HG02759 (cell line): ENCODE measurements around the gene ZFP36L1.

Experiments
- ATAC-seq: cut with Tn5 transposase; IDR thresholded peaks from one replicate; pipeline ENCODE4 v1.9.1; 2021; ENCODE audit warnings: mild to moderate bottlenecking, moderate library complexity; ENCODE audit not compliant: unreplicated experiment

ZFP36L1 gene

GRCh38 chr14:68816183-68816942 lies 23.5 kb upstream of the ZFP36L1 start:
- peak; percentile 47 for ATAC-seq

GRCh38 chr14:68815298-68816182 lies 22.7 kb upstream of the ZFP36L1 start:
- ATAC-seq = no peak

DNA sequence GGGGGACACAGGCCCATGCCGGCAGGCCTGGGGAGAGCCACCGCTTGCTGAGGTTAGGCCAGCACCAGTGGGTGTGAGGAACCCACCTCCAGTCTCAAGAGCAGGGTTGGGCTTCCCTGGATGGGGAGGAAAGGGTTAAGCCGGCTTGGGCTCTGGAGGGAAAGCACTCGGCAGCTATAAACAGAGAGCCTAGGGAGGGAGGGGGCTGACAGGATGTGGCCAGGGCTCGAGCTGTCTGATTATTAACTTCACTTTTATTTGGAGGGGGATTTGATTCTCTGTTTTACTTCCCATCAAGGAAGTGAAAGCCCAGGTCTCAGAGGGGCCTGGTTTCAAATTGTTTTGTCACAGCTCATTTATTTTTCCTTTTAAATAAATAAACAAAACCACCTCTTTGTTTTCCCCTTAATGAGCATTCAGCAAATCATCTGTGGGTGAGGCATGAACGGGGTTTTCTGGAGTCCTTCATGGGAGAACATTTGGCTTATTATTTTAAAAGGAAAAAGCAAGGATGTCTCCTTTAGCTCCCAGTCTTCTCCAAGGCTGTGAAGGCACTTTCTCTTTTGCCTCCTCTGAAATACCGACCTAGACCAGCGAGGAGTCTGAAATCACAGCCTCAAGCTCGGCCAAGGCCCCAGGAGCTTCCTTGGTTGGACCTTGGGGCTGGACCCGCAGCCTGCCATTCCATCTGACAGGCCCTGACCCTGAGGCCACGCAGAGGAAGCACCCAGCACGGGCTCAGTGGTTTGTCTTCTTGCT lies 21.9 kb upstream of the ZFP36L1 start:
- ATAC-seq = peak; percentile 49

DNA sequence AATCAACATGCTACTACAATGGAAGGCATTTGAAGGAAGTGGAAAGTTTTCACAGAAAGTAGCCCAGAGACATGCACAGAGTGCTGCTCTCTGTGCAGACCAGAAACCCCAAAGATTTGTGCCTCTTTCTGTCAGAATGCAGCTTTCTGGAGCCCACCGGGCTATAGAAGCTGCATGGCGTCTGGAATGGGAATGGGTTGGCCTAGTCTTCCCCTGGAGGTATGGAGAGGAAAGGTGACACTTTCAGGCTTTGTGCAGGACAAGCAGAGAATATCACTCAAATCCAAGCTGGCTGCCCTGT lies 21.3 kb upstream of the ZFP36L1 start:
- no peak for ATAC-seq

GRCh38 chr14:68813318-68813838 lies 20.5 kb upstream of the ZFP36L1 start:
- ATAC-seq = no peak

- no peak for ATAC-seq
Observed at GRCh38 chr14:68811171-68811570, 18.3 kb upstream of the ZFP36L1 start.

DNA sequence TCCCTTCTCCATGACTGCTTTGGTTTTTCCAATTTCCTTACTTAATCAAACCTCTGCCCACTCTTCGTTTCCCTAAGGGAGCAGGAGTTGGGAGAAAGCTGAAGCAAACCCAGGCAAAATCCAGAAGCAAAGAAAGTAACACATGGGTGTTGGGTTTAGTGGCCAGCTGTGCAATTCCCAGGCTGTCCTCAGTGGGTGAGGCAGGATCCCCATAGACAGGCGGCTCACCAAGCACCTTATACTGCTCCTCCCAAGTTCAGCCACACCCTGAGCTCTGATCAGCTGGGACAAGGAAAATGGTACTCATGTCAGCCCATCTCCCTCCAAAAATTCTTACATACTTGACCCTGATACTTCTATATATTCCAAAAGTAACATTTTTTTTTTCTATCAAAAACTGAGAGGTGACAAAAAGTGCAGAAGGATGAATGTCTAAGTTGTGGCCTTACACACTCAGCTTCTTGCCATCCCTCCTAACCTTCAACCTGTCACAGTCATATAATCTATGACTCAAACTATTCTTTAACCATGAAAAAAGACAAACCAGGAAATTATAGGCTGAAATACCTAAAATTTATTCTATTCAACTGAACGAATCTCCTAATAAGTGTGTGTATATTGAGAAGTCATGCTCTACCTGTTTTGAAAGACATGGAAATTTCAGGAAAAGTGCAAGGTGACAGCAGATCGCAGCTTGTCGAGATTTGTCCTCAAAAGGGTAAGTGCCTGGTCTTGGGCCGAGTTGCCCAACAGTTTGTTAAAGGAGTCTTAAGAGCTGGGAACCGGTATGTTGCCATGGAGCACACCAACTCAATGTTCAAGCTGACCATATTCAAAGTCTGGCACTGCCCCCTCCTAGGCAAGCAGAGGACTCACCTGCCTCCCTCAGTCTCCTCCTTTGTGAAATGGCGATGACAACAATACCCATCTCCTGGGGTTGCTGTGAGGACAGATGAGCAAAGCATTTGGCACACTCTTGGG lies 17.6 kb upstream of the ZFP36L1 start:
- ATAC-seq = no peak

DNA sequence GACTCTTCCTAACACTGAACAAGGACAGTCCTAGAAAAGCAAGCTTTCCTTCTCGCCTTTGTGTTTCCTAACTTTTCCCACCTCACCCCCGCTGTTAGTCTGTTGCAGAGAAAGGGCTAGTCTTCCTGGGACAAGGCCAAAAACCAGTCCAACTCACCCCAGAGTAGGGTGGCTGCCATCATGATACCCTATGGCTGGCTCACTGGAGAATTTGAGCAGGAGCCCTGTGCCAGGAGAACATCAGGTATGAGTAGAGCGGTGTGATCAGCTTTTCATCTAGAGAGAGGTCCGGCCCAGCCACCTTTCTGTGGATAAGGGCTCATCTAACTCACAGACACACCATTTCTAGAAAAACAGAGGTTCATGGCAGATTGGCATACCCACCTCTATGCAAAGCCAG lies 16.7 kb upstream of the ZFP36L1 start:
- ATAC-seq = no peak

- no peak for ATAC-seq
Observed at GRCh38 chr14:68808696-68809480, 16.0 kb upstream of the ZFP36L1 start.

- no peak for ATAC-seq
Observed at GRCh38 chr14:68807987-68808386, 15.1 kb upstream of the ZFP36L1 start.

- no peak for ATAC-seq
Observed at GRCh38 chr14:68807148-68807600, 14.3 kb upstream of the ZFP36L1 start.

- peak; percentile 47 for ATAC-seq
Observed at GRCh38 chr14:68806526-68807147, 13.8 kb upstream of the ZFP36L1 start.

DNA sequence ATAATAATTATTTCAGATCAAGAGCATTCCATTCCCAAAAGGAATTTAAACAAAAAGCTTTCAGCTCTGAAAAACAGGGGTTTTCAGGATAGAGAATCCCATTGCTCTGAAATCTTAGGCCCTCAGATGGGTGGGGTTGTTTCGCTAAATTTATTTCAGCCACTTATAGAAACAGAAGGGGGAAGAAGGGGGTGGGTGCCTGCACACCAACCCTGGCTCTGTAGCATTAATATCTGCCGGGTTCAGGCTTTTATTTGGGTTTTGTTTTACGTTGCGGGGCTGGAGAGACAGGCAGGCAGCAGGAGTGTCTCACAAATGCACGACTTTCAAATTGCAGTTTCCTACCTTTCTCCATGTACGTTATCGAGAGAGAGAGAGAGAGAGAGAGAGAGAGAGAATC lies 12.5 kb upstream of the ZFP36L1 start:
- no peak for ATAC-seq

DNA sequence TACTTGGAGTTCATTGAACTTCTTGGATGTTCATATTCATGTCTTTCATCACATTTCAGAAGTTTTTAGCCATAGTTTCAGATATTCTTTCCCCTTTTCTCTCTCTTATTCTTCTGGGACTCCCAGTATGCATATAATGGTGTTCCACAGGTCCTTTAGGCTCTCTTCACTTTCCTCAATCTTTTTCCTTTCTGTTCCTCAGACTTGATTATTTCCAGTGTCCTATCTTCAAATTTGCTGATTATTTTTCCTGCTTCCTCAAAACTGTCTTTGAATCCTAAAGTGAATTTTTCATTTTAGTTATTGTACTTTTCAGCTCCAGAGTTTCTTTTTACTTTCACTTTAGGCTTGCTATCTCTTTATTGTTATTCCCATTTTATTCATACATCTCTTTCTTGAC lies 8.8 kb upstream of the ZFP36L1 start:
- ATAC-seq = no peak

- ATAC-seq = no peak
Observed at GRCh38 chr14:68800953-68801352, 8.1 kb upstream of the ZFP36L1 start.

DNA sequence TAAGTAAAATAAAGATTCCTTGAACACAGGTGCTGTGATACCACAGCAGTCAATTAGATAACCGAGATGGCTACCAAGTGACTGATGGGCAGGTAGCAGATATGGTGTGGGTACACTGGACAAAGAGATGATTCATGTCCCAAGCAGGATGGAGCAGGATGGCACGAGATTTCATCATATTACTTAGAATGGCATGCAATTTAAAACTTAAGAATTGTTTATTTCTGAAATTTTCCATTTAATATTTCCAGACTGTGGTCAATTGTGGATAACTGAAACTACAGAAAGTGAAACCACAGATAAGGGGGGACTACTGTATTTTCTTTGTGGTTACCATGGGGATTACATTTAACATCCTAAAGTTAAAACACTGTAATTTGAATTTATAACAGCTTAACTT lies 7.5 kb upstream of the ZFP36L1 start:
- ATAC-seq = no peak

DNA sequence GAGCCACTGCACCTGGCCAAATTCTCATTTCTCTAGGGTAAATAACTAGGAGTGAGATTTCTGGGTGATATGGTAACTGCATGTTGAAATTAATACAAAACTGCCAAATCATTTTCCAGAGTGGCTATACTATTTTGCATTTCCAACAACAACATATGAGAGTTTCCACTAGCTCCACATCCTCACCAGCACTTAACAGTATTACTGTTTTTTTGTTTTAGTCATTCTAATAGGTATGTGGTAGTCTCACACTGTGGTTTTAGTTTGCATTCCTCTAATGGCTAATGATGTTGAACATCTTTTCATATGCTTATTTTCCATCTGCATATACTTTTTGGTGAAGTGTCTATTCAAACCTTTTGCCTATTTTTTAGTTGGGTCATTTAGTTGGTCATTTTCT lies 5.8 kb upstream of the ZFP36L1 start:
- ATAC-seq = no peak

DNA sequence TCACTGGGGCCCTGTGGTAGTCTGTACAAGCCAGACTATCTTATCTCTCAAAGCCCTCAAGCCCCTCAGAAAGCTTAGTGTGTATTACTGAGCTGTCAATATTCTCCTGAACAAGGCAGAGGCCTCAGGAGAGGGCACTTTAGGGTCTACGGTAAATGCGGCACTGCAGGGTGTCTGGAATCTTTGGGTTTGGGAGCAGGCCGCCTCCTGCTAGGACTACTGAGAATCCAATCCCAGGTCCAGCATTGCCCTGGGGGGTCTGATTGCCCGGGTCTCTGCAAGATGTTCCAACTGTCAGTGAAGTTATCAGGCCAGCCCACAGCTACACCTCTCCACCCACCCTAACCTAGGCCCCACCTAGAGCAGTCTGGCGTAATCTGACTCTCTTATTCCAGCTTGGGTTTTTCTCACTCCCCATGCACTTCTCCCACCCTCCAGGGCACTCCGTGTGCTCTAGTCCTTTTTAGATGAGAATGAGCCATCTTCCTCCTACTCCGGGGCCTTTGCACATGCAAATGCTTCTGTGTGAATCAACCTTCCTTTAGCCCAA lies 4.3 kb upstream of the ZFP36L1 start:
- no peak for ATAC-seq
